Neural progenitor cell (in vitro differentiated cells): ENCODE measurements around the gene GPR162.

ENCODE experiments used
- CTCF ChIP-seq: fragments of 200-600 bp; sonication (generic); IDR thresholded peaks from 2 replicates; pipeline ENCODE4 v1.5.1; 2017; ENCODE audit warnings: antibody characterized with exemption, mild to moderate bottlenecking
- EZH2 ChIP-seq: fragments of 200-600 bp; sonication (generic); IDR thresholded peaks from 2 replicates; pipeline ENCODE4 v1.6.1; 2017; ENCODE audit warnings: antibody characterized with exemption, mild to moderate bottlenecking, moderate library complexity
- EZH2phosphoT487 ChIP-seq: fragments of 200-600 bp; sonication (generic); IDR thresholded peaks from 2 replicates; pipeline ENCODE4 v1.6.1; 2017; ENCODE audit warnings: antibody characterized with exemption

DNA sequence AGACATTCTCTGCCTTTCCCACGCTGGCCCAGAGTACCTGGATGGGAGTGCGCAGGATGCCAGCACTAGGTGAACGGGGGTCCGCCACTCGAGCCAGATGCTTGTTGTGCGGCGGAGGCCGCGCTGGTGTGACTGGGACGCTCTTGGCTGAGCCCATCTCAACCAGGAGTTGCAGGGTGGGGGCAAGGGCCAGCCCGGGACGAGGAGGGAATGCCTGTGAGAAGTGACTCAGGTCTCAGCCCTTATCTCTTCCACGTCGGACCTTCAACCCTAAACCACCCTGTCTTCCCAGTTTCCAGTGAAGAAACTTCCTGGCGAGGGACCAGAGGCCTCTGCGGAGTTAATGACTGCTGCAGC lies 29.2 kb downstream of the GPR162 start:
- TF ChIP-seq CTCF (no peak), EZH2phosphoT487 (no peak), EZH2 (no peak)
